Activated CD4-positive, CD25-positive, alpha-beta regulatory T cell treated with anti-CD3 and anti-CD28 coated beads, Interleukin-2, amount 50 U/mL, for 24 hours (primary cell): ENCODE measurements around the gene DNAJC25.
"Not testable (repeated sequence)": the region's sequence is repeated elsewhere in the genome, so short reads cannot be mapped to it uniquely, and the experiment has no call there.

Source experiments
- ATAC-seq, 2 donors: fragments of 150-1000 bp; cut with Tn5 transposase; one replicate each; pipeline ENCODE4 v1.10.0; 2021; ENCODE audit warnings: mild to moderate bottlenecking in 1 of 2, moderate library complexity in 1 of 2

Gene DNAJC25

GRCh38 chr9:111631214-111631971 is at the start of gene DNAJC25:
Gene DNAJC25, plus strand, starts transcription at chr9:111631334. Its CDS starts 74 bp downstream, at chr9:111631408.
- ATAC-seq = peak; percentile 97 to 98

GRCh38 chr9:111582888-111583287 is 48.2 kb upstream of the DNAJC25 start:
- ATAC-seq = no peak

GRCh38 chr9:111586378-111586777 is 44.8 kb upstream of the DNAJC25 start:
- ATAC-seq = no peak

GRCh38 chr9:111588846-111589245 is 42.3 kb upstream of the DNAJC25 start:
- ATAC-seq = no peak

- peak; percentile 26 to 59 for ATAC-seq
These were observed 33.0 kb upstream of the DNAJC25 start for GRCh38 chr9:111597852-111598732.

GRCh38 chr9:111598733-111599091 is 32.4 kb upstream of the DNAJC25 start:
- no peak for ATAC-seq

GRCh38 chr9:111599092-111599954 is 31.8 kb upstream of the DNAJC25 start, which contains the start of gene PTGR1:
Gene PTGR1, minus strand, starts transcription at chr9:111599647. Its CDS starts 2,225 bp downstream, at chr9:111597422.
- ATAC-seq = peak in 1 of 2 donors; percentile 30

GRCh38 chr9:111599955-111600343 is 31.2 kb upstream of the DNAJC25 start:
- no peak for ATAC-seq

GRCh38 chr9:111601237-111602018 is 29.7 kb upstream of the DNAJC25 start:
- ATAC-seq = no peak

GRCh38 chr9:111603041-111603440 is 28.1 kb upstream of the DNAJC25 start:
- no peak for ATAC-seq

GRCh38 chr9:111604054-111604615 is 27.0 kb upstream of the DNAJC25 start:
- ATAC-seq = no peak

- ATAC-seq = no peak
These were observed 26.0 kb upstream of the DNAJC25 start for GRCh38 chr9:111605041-111605559.

GRCh38 chr9:111610149-111610548 is 21.0 kb upstream of the DNAJC25 start:
- ATAC-seq = no peak

GRCh38 chr9:111610845-111611244 is 20.3 kb upstream of the DNAJC25 start:
- no peak for ATAC-seq

GRCh38 chr9:111613436-111614040 is 17.6 kb upstream of the DNAJC25 start:
- ATAC-seq = no peak

- no peak for ATAC-seq
These were observed 15.2 kb upstream of the DNAJC25 start for GRCh38 chr9:111615928-111616327.

- not testable (repeated sequence) for ATAC-seq
These were observed 13.8 kb upstream of the DNAJC25 start for GRCh38 chr9:111617349-111617748.

GRCh38 chr9:111621895-111622480 is 9.1 kb upstream of the DNAJC25 start:
- peak; percentile 33 to 76 for ATAC-seq

- ATAC-seq = no peak
These were observed 8.5 kb upstream of the DNAJC25 start for GRCh38 chr9:111622626-111623025.

- no peak for ATAC-seq
These were observed 3.7 kb upstream of the DNAJC25 start for GRCh38 chr9:111627260-111627963.
